Tibial nerve (tissue), 3 donors: ENCODE results near the gene TCEAL4.

Source experiments
- POLR2A ChIP-seq, 2 donors: fragments of 450-650 bp; IDR thresholded peaks; one replicate each; pipeline ENCODE4 v1.6.1; 2017; ENCODE audit warnings: antibody characterized with exemption in 2 of 2, mild to moderate bottlenecking in 2 of 2, moderate library complexity in 2 of 2
- TF ChIP-seq, protein P1 (sequence below), 5 experiments: fragments of 200-600 bp in 3 of 5; fragments of 450-650 bp in 2 of 5; sonication (generic) in 3 of 5; IDR thresholded peaks; one replicate each; pipeline ENCODE4 v1.5.1; 2016 to 2019; ENCODE audit warnings: antibody characterized with exemption in 5 of 5, mild to moderate bottlenecking in 3 of 5, moderate library complexity in 2 of 5

DNA sequence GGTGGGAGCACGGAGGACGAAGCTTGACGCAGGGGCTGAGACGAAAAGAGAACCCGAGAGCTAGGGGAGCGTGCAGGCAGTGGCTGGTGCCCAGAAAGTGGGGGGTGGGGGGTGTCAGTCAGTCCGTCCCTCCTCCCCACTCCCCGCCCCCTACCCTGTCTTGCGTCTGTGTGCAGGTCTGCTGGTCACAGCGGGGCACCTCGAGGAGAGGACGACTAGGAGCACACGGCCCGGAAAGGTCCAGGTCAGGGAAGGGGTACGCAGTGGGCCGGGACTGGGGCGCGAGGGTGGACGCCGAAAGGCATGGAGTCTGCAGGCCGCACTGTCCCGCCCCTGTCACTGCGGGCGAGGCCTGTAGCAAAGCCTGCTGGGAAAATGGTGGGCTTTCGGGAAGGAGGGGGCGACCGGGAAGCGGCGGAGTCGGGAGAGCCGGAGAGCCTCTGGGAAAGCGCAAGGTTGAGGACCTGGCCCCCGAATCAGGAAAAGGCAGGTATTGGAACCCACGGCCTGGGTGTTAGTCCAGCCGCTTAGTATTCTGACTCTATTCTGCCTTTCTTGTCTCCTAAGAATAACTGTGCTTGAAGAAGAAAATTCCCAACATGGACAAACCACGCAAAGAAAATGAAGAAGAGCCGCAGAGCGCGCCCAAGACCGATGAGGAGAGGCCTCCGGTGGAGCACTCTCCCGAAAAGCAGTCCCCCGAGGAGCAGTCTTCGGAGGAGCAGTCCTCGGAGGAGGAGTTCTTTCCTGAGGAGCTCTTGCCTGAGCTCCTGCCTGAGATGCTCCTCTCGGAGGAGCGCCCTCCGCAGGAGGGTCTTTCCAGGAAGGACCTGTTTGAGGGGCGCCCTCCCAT is 44.2 kb downstream of the TCEAL4 start:
- TF ChIP-seq, protein P1, sequence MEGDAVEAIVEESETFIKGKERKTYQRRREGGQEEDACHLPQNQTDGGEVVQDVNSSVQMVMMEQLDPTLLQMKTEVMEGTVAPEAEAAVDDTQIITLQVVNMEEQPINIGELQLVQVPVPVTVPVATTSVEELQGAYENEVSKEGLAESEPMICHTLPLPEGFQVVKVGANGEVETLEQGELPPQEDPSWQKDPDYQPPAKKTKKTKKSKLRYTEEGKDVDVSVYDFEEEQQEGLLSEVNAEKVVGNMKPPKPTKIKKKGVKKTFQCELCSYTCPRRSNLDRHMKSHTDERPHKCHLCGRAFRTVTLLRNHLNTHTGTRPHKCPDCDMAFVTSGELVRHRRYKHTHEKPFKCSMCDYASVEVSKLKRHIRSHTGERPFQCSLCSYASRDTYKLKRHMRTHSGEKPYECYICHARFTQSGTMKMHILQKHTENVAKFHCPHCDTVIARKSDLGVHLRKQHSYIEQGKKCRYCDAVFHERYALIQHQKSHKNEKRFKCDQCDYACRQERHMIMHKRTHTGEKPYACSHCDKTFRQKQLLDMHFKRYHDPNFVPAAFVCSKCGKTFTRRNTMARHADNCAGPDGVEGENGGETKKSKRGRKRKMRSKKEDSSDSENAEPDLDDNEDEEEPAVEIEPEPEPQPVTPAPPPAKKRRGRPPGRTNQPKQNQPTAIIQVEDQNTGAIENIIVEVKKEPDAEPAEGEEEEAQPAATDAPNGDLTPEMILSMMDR (IDR thresholded peaks at IDR 0.05): peak in 4 of 5 experiments; percentile 18 to 51 (median 40)
- peak; percentile 12 to 37 for TF ChIP-seq POLR2A (IDR thresholded peaks at IDR 0.05)
